HCT116 (cell line): Measurements from ENCODE around the gene TEX2. TPM values are rescaled to one million over a fixed set of nuclear protein-coding genes. Genes with fewer than 3 reads are reported as not detected.

Experiments used
- ATAC-seq: fragments of 200-7000 bp; cut with Tn5 transposase; 2 replicates; pipeline ENCODE4 v1.9.1; 2020; ENCODE audit warnings: mild to moderate bottlenecking, moderate library complexity
- BruUV-seq: library from RNA; stranded (reverse); fragments of 400-500 nt; replicated peaks from 2 replicates; lab custom pipeline; 2021; lab: Mats Ljungman, UMichigan
- CTCF ChIA-PET: fragments of 300-600 bp; sonication (Branson Sonifier 250); formaldehyde crosslinking; loops from one replicate; lab custom pipeline; 2021; ENCODE audit warnings: antibody characterized with exemption; lab: Charles Lee
- POLR2A ChIA-PET: fragments of 300-600, 350-600 bp; sonication (Branson Sonifier 250); formaldehyde crosslinking; loops from one replicate; lab custom pipeline; 2021; ENCODE audit warnings: antibody characterized with exemption; lab: Charles Lee
- RAD21 ChIA-PET, 2 experiments: fragments of 300-600 bp; sonication (Branson Sonifier 250); formaldehyde crosslinking; loops; one replicate each; lab custom pipeline; 2023; ENCODE audit warnings: low total read pairs in 2 of 2; ENCODE audit not compliant: uncharacterized antibody in 2 of 2, unreplicated experiment in 2 of 2, low non-redundant PET in 1 of 2; lab: Charles Lee
- DNase-seq: peaks from one replicate; pipeline ENCODE4 v3.0.0-alpha.2; 2010; ENCODE audit warnings: low read depth, low spot score
- H2AFZ ChIP-seq: fragments of 200-600 bp; shearing (Covaris generic), sonication (generic); 2 replicates; pipeline ENCODE4 v1.6.1; 2017; ENCODE audit warnings: low read depth, mixed run types, mixed read lengths, antibody characterized with exemption, low read length; ENCODE audit not compliant: poor library complexity, severe bottlenecking
- H3K27ac ChIP-seq: 2 replicates; pipeline ENCODE4 v1.5.1; 2012; ENCODE audit warnings: low read depth, low read length
- H3K27me3 ChIP-seq: fragments of 200-600 bp; sonication (generic); 2 replicates; pipeline ENCODE4 v1.6.1; 2016; ENCODE audit warnings: mixed run types, low read length, mixed read lengths; ENCODE audit not compliant: insufficient read depth
- H3K36me3 ChIP-seq, 2 experiments: fragments of 200-500 bp in 1 of 2; fragments of 200-600 bp in 1 of 2; sonication (Bioruptor generic) in 1 of 2; sonication (generic) in 1 of 2; 2 replicates each; pipeline versions ENCODE4 v1.5.1 to v1.6.1; 2014 to 2016; ENCODE audit warnings: low read length in 2 of 2, inconsistent platforms in 1 of 2, mixed read lengths in 1 of 2, mixed run types in 1 of 2; ENCODE audit not compliant: insufficient read depth in 2 of 2, control insufficient read depth in 1 of 2
- H3K4me1 ChIP-seq, 2 experiments: fragments of 200-600 bp in 1 of 2; sonication (generic) in 1 of 2; 2 replicates each; pipeline versions ENCODE4 v1.5.1 to v1.6.1; 2012 to 2017; ENCODE audit warnings: low read length in 2 of 2, inconsistent platforms in 1 of 2, mild to moderate bottlenecking in 1 of 2, mixed read lengths in 1 of 2, mixed run types in 1 of 2, moderate library complexity in 1 of 2; ENCODE audit not compliant: insufficient read depth in 2 of 2, control insufficient read depth in 1 of 2
- H3K4me2 ChIP-seq: fragments of 200-600 bp; sonication (generic); 2 replicates; pipeline ENCODE4 v1.6.1; 2017; ENCODE audit warnings: mixed run types, low read length, mixed read lengths
- H3K4me3 ChIP-seq, 2 experiments: fragments of 200-600 bp in 1 of 2; sonication (generic) in 1 of 2; replicated peaks in 1 of 2; 2 replicates each; pipeline ENCODE4 v1.5.1; 2011 to 2016; ENCODE audit warnings: low read length in 2 of 2, control low read depth in 1 of 2, low read depth in 1 of 2, mild to moderate bottlenecking in 1 of 2, mixed read lengths in 1 of 2, mixed run types in 1 of 2
- H3K79me2 ChIP-seq: fragments of 200-600 bp; sonication (generic); 2 replicates; pipeline ENCODE4 v1.6.1; 2017; ENCODE audit warnings: mild to moderate bottlenecking, mixed run types, low read length, moderate library complexity, mixed read lengths; ENCODE audit not compliant: insufficient read depth
- H3K9ac ChIP-seq: fragments of 200-600 bp; sonication (generic); 2 replicates; pipeline ENCODE4 v1.6.1; 2016; ENCODE audit warnings: low read length, mixed read lengths
- H3K9me2 ChIP-seq: fragments of 200-600 bp; sonication (generic), shearing (Covaris generic); 2 replicates; pipeline ENCODE4 v1.6.1; 2017; ENCODE audit warnings: mixed run types, mild to moderate bottlenecking, moderate library complexity; ENCODE audit not compliant: insufficient read depth
- H3K9me3 ChIP-seq, 2 experiments: fragments of 200-500 bp in 1 of 2; fragments of 200-600 bp in 1 of 2; sonication (Bioruptor generic) in 1 of 2; sonication (generic) in 1 of 2; 2 replicates each; pipeline ENCODE4 v1.6.1; 2014 to 2017; ENCODE audit warnings: low read length in 2 of 2, mixed read lengths in 2 of 2, inconsistent platforms in 1 of 2, low read depth in 1 of 2, mild to moderate bottlenecking in 1 of 2, mixed run types in 1 of 2, moderate library complexity in 1 of 2; ENCODE audit not compliant: control insufficient read depth in 1 of 2, insufficient read depth in 1 of 2
- H4K20me1 ChIP-seq: fragments of 200-600 bp; sonication (generic), shearing (Covaris generic); 2 replicates; pipeline ENCODE4 v1.6.1; 2017; ENCODE audit warnings: mixed run types, mild to moderate bottlenecking, moderate library complexity; ENCODE audit not compliant: insufficient read depth
- CEBPB ChIP-seq: IDR thresholded peaks from 2 replicates; pipeline ENCODE4 v1.6.1; 2012; ENCODE audit warnings: low read depth
- ELF1 ChIP-seq: IDR thresholded peaks from 2 replicates; pipeline ENCODE4 v1.6.1; 2012; ENCODE audit warnings: low read depth, borderline replicate concordance
- JUND ChIP-seq: IDR thresholded peaks from 2 replicates; pipeline ENCODE4 v1.6.1; 2012
- POLR2A ChIP-seq: IDR thresholded peaks from 2 replicates; pipeline ENCODE4 v1.7.0; 2011; ENCODE audit warnings: borderline replicate concordance; ENCODE audit not compliant: insufficient read depth, insufficient read length; ENCODE audit errors: extremely low read depth
- YY1 ChIP-seq: IDR thresholded peaks from 2 replicates; pipeline ENCODE4 v1.6.1; 2011; ENCODE audit warnings: low read length, low read depth, moderate library complexity, mild to moderate bottlenecking; ENCODE audit not compliant: insufficient replicate concordance; ENCODE audit errors: extremely low read depth
- intact Hi-C: fragments of 100-400 bp; cut with micrococcal nuclease; formaldehyde crosslinking; loops from 2 replicates; pipeline ENCODE4 v1.10.0; 2022
- total RNA-seq: library from RNA; stranded (reverse); gene quantifications from one replicate; pipeline ENCODE4 v1.2.1, GENCODE V29; 2021; ENCODE audit not compliant: unreplicated experiment
- TF ChIP-seq, protein P1 (sequence below): IDR thresholded peaks from 2 replicates; pipeline ENCODE4 v1.6.1; 2012
- TF ChIP-seq, protein P2 (sequence below): IDR thresholded peaks from 2 replicates; pipeline ENCODE4 v1.6.1; 2012; ENCODE audit warnings: low read depth
- TF ChIP-seq, protein P3 (sequence below): IDR thresholded peaks from 2 replicates; pipeline ENCODE4 v1.6.1; 2012

The TEX2 gene
- total RNA-seq, 1 experiment from 2014 or later, result 24.6 TPM

DNA sequence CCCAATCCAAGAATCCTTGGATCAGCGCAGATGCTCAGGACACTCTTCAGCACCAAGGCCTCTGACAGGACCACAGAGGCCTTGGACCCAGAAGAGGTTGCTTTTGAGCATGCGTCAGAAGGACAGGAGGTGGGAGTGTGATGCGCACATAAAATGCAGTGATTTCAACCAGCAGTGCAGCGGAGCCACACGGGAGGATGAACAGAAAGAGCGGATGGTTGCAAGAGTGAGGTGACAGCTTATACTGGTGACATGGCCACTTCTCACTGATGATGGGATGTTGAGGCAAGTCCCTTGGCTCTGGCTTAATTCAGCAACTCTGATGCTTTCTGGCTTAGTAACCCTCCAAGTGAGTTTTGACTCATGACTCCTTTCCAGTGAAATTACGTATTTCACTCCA, 107.9 kb downstream of the TEX2 start:
- intact Hi-C loops, result no loop called here
- no peaks in the 10 kb centered on the region for H4K20me1 ChIP-seq
- H3K27ac ChIP-seq, result no peak overlapping the region
- RAD21 ChIA-PET, result no interaction called here
- POLR2A ChIA-PET, result interaction anchor here (1.0 kb wide), 1 partner anchor 31 kb away, joined by 3 read pairs; no protein-coding TSS in a partner anchor
- H3K27me3 ChIP-seq, result no peaks in the 10 kb centered on the region
- peaks cover 7 to 15% of the 10 kb centered on the region in 2 experiments; a peak in 2 of 4 replicates for H3K4me1 ChIP-seq
- no peaks in the 10 kb centered on the region for H3K79me2 ChIP-seq
- H3K9me3 ChIP-seq, result no peaks in the 10 kb centered on the region
- BruUV-seq, result no TSS peak
- DNase-seq, result no peak
- H2AFZ ChIP-seq, result no peak overlapping the region
- H3K4me2 ChIP-seq, result no peak overlapping the region
- no peaks in the 10 kb centered on the region for H3K9me2 ChIP-seq
- TF ChIP-seq, protein P1, sequence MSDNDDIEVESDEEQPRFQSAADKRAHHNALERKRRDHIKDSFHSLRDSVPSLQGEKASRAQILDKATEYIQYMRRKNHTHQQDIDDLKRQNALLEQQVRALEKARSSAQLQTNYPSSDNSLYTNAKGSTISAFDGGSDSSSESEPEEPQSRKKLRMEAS, result no peak
- TF ChIP-seq POLR2A (no peak), JUND (no peak), ELF1 (no peak), CEBPB (no peak), YY1 (no peak)
- TF ChIP-seq, protein P2, sequence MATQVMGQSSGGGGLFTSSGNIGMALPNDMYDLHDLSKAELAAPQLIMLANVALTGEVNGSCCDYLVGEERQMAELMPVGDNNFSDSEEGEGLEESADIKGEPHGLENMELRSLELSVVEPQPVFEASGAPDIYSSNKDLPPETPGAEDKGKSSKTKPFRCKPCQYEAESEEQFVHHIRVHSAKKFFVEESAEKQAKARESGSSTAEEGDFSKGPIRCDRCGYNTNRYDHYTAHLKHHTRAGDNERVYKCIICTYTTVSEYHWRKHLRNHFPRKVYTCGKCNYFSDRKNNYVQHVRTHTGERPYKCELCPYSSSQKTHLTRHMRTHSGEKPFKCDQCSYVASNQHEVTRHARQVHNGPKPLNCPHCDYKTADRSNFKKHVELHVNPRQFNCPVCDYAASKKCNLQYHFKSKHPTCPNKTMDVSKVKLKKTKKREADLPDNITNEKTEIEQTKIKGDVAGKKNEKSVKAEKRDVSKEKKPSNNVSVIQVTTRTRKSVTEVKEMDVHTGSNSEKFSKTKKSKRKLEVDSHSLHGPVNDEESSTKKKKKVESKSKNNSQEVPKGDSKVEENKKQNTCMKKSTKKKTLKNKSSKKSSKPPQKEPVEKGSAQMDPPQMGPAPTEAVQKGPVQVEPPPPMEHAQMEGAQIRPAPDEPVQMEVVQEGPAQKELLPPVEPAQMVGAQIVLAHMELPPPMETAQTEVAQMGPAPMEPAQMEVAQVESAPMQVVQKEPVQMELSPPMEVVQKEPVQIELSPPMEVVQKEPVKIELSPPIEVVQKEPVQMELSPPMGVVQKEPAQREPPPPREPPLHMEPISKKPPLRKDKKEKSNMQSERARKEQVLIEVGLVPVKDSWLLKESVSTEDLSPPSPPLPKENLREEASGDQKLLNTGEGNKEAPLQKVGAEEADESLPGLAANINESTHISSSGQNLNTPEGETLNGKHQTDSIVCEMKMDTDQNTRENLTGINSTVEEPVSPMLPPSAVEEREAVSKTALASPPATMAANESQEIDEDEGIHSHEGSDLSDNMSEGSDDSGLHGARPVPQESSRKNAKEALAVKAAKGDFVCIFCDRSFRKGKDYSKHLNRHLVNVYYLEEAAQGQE, result no peak
- TF ChIP-seq, protein P3, sequence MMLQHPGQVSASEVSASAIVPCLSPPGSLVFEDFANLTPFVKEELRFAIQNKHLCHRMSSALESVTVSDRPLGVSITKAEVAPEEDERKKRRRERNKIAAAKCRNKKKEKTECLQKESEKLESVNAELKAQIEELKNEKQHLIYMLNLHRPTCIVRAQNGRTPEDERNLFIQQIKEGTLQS, result no peak
- TF ChIP-seq, all 23 proteins: peak for 0
- CTCF ChIA-PET, result interaction anchor here (1.5 to 2.4 kb wide), 2 partner anchors 126 to 127 kb away, joined by 3 to 7 read pairs; no protein-coding TSS in a partner anchor
- ATAC-seq, result no peak
- H3K36me3 ChIP-seq, result peaks cover 0 to 10% of the 10 kb centered on the region in 2 experiments; a peak in 2 of 4 replicates
- no peak overlapping the region for H3K9ac ChIP-seq
- H3K4me3 ChIP-seq, result no peak overlapping the region
